A549 (cell line): ENCODE data around the gene ITFG2. TPM values are rescaled to one million over a fixed set of nuclear protein-coding genes. Genes with fewer than 3 reads are reported as not detected.

Experiments
- ATAC-seq, 2 experiments: fragments of 200-7000 bp in 1 of 2; fragments of >200 bp in 1 of 2; cut with Nextera tagmentation in 1 of 2; cut with Tn5 transposase in 1 of 2; 3 replicates each; pipeline versions ENCODE4 v1.8.0 to v1.9.1; 2018 to 2020; ENCODE audit warnings: mild to moderate bottlenecking in 1 of 2, moderate library complexity in 1 of 2
- CTCF ChIA-PET: fragments of 300-600 bp; sonication (Branson Sonifier 250); formaldehyde crosslinking; extraction: SDS; loops from one replicate; lab custom pipeline; 2021; ENCODE audit warnings: antibody characterized with exemption, inconsistent platforms; lab: Yijun Ruan, JAX
- POLR2A ChIA-PET: fragments of 350-600 bp; formaldehyde crosslinking; extraction: SDS; loops from one replicate; lab custom pipeline; 2021; ENCODE audit warnings: antibody characterized with exemption, inconsistent platforms; lab: Yijun Ruan, JAX
- DNase-seq, 2 experiments: peaks; one replicate each; pipeline versions ENCODE4 v3.0.0 to v3.0.0-alpha.2; 2011 to 2016; ENCODE audit warnings: low read depth in 1 of 2, low spot score in 1 of 2
- FAIRE-seq: peaks from 2 replicates; lab custom pipeline; 2011; peaks lifted over from hg19 to GRCh38; lab: Jason Lieb, UNC
- H3K27ac ChIP-seq, 2 experiments: fragments of >200 bp; sonication (Bioruptor Twin); formaldehyde crosslinking; 3 replicates each; pipeline ENCODE4 v1.5.1; 2016 to 2017
- H3K4me1 ChIP-seq: fragments of >200 bp; sonication (Bioruptor Twin); formaldehyde crosslinking; 3 replicates; pipeline ENCODE4 v1.6.1; 2016
- H3K4me2 ChIP-seq: fragments of >200 bp; sonication (Bioruptor Twin); formaldehyde crosslinking; 3 replicates; pipeline ENCODE4 v1.6.1; 2016
- H3K4me3 ChIP-seq: fragments of >200 bp; sonication (Bioruptor Twin); formaldehyde crosslinking; 3 replicates; pipeline ENCODE4 v1.5.1; 2016
- H3K9me3 ChIP-seq: fragments of >200 bp; sonication (Bioruptor Twin); formaldehyde crosslinking; 3 replicates; pipeline ENCODE4 v1.6.1; 2016
- CHD4 ChIP-seq: fragments of 200-600 bp; sonication (generic); IDR thresholded peaks from 2 replicates; pipeline ENCODE4 v1.6.1; 2016; ENCODE audit warnings: antibody characterized with exemption, mild to moderate bottlenecking, borderline replicate concordance
- EHMT2 ChIP-seq: fragments of 200-600 bp; sonication (generic); IDR thresholded peaks from 2 replicates; pipeline ENCODE4 v1.6.1; 2016; ENCODE audit warnings: antibody characterized with exemption, low read depth, mild to moderate bottlenecking, moderate library complexity
- FOSB ChIP-seq: fragments of 250-450 bp; sonication (Bioruptor Pico); IDR thresholded peaks from 2 replicates; pipeline ENCODE4 v1.5.0; 2020; ENCODE audit warnings: mild to moderate bottlenecking, moderate library complexity
- FOSL2 ChIP-seq, 2 experiments: fragments of 450-650 bp in 1 of 2; fragments of >200 bp in 1 of 2; sonication (Bioruptor Twin) in 1 of 2; formaldehyde crosslinking; IDR thresholded peaks; 2 replicates each; pipeline versions ENCODE4 v1.5.0 to v1.6.1; 2016 to 2020; ENCODE audit warnings: mild to moderate bottlenecking in 1 of 2, moderate library complexity in 1 of 2
- FOXS1 ChIP-seq: fragments of 250-450 bp; sonication (Bioruptor Pico); IDR thresholded peaks from 2 replicates; pipeline ENCODE4 v1.5.0; 2020; ENCODE audit warnings: mild to moderate bottlenecking, moderate library complexity
- HDAC2 ChIP-seq: fragments of 200-600 bp; sonication (generic); IDR thresholded peaks from 2 replicates; pipeline ENCODE4 v1.6.1; 2016
- HES2 ChIP-seq: fragments of >200 bp; sonication (Bioruptor Twin); formaldehyde crosslinking; IDR thresholded peaks from 2 replicates; pipeline ENCODE4 v1.6.1; 2016
- HEYL ChIP-seq: fragments of 250-450 bp; sonication (Bioruptor Pico); IDR thresholded peaks from 2 replicates; pipeline ENCODE4 v1.8.0; 2021; ENCODE audit warnings: mild to moderate bottlenecking, moderate library complexity
- JUN ChIP-seq, 2 experiments: fragments of >200 bp; sonication (Bioruptor Twin); formaldehyde crosslinking; IDR thresholded peaks; 2 replicates in 1 of 2; 3 replicates in 1 of 2; pipeline ENCODE4 v1.6.1; 2016 to 2017
- MAZ ChIP-seq: fragments of 150-350 bp; IDR thresholded peaks from 2 replicates; pipeline ENCODE4 v1.6.1; 2014; ENCODE audit warnings: antibody characterized with exemption, low read depth, low read length, borderline replicate concordance
- NFE2L2 ChIP-seq: fragments of 150-350 bp; conservative IDR thresholded peaks from 2 replicates; pipeline ENCODE4 v1.6.1; 2014; ENCODE audit warnings: low read length
- NR3C1 ChIP-seq: fragments of >200 bp; sonication (Bioruptor Twin); formaldehyde crosslinking; IDR thresholded peaks from 3 replicates; pipeline ENCODE4 v1.6.1; 2017
- RARB ChIP-seq: fragments of 250-450 bp; sonication (Bioruptor Pico); IDR thresholded peaks from 2 replicates; pipeline ENCODE4 v1.8.0; 2021; ENCODE audit warnings: mild to moderate bottlenecking, moderate library complexity
- ZFP36 ChIP-seq: fragments of 450-650 bp; IDR thresholded peaks from 2 replicates; pipeline ENCODE4 v1.6.1; 2014; ENCODE audit warnings: borderline replicate concordance; ENCODE audit not compliant: partially characterized antibody
- ZNF302 ChIP-seq: fragments of 250-450 bp; sonication (Bioruptor Pico); IDR thresholded peaks from 2 replicates; pipeline ENCODE4 v1.9.0; 2021; ENCODE audit warnings: inconsistent platforms, mild to moderate bottlenecking, moderate library complexity
- ZSCAN20 ChIP-seq: fragments of 250-450 bp; sonication (Bioruptor Pico); IDR thresholded peaks from 2 replicates; pipeline ENCODE4 v1.8.0; 2022; ENCODE audit warnings: mild to moderate bottlenecking, moderate library complexity
- WGBS: methylation state at CpG from one replicate; pipeline ENCODE4 v1.1.6; 2017; ENCODE audit errors: missing lambda C conversion rate; 5-methylcytosine and 5-hydroxymethylcytosine counted together
- polyA plus RNA-seq, 4 experiments: library from polyadenylated mRNA; depleted of rRNA in 3 of 4; stranded (reverse); fragments of >200 nt; fragmentation: RNase III in 1 of 4; extraction: RNeasy Plus Mini Kit Qiagen cat#74134 plus additional on column Dnase treatment in 1 of 4; gene quantifications; 2 replicates in 3 of 4; 3 replicates in 1 of 4; pipeline ENCODE4 v1.2.3, GENCODE V29; 2011 to 2017
- TF ChIP-seq, protein P1 (sequence below): IDR thresholded peaks from 2 replicates; pipeline ENCODE4 v1.6.1; 2012
- TF ChIP-seq, protein P2 (sequence below): IDR thresholded peaks from 2 replicates; pipeline ENCODE4 v1.6.1; 2012
- TF ChIP-seq, protein P3 (sequence below): fragments of >200 bp; sonication (Bioruptor Twin); formaldehyde crosslinking; IDR thresholded peaks from 3 replicates; pipeline ENCODE4 v1.5.1; 2016

Gene ITFG2
- polyA plus RNA-seq, 2 of the 4 experiments (the other 2 are of a cell fraction) = 17.5 to 23.7 TPM

GRCh38 chr12:2826036-2826435, 13.6 kb downstream of the ITFG2 start:
- ATAC-seq (no peak), DNase-seq (no peak), FAIRE-seq (no peak)
- ChIA-PET POLR2A (no interaction called here), CTCF (interaction anchor here (1.1 kb wide), 1 partner anchor 10 kb away, joined by 3 read pairs; no protein-coding TSS in a partner anchor)
- 88% methylated on average over 3 of the region's 3 CpGs for WGBS
- Histone ChIP-seq H3K4me2 (no peak overlapping the region), H3K27ac (no peak overlapping the region), H3K9me3 (no peaks in the 10 kb centered on the region), H3K4me1 (no peaks in the 10 kb centered on the region), H3K4me3 (no peak overlapping the region)
- TF ChIP-seq CHD4 (no peak), HDAC2 (no peak), ZSCAN20 (no peak), NFE2L2 (no peak), FOXS1 (no peak), RARB (CRISPR knock-in tag) (no peak)
- TF ChIP-seq, protein P1, sequence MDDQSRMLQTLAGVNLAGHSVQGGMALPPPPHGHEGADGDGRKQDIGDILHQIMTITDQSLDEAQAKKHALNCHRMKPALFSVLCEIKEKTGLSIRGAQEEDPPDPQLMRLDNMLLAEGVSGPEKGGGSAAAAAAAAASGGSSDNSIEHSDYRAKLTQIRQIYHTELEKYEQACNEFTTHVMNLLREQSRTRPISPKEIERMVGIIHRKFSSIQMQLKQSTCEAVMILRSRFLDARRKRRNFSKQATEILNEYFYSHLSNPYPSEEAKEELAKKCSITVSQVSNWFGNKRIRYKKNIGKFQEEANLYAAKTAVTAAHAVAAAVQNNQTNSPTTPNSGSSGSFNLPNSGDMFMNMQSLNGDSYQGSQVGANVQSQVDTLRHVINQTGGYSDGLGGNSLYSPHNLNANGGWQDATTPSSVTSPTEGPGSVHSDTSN = no peak
- TF ChIP-seq, protein P2, sequence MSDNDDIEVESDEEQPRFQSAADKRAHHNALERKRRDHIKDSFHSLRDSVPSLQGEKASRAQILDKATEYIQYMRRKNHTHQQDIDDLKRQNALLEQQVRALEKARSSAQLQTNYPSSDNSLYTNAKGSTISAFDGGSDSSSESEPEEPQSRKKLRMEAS = no peak
- TF ChIP-seq, protein P3, sequence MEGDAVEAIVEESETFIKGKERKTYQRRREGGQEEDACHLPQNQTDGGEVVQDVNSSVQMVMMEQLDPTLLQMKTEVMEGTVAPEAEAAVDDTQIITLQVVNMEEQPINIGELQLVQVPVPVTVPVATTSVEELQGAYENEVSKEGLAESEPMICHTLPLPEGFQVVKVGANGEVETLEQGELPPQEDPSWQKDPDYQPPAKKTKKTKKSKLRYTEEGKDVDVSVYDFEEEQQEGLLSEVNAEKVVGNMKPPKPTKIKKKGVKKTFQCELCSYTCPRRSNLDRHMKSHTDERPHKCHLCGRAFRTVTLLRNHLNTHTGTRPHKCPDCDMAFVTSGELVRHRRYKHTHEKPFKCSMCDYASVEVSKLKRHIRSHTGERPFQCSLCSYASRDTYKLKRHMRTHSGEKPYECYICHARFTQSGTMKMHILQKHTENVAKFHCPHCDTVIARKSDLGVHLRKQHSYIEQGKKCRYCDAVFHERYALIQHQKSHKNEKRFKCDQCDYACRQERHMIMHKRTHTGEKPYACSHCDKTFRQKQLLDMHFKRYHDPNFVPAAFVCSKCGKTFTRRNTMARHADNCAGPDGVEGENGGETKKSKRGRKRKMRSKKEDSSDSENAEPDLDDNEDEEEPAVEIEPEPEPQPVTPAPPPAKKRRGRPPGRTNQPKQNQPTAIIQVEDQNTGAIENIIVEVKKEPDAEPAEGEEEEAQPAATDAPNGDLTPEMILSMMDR = no peak

- H3K4me2 ChIP-seq = no peak overlapping the region
- no peak overlapping the region for H3K27ac ChIP-seq
- DNase-seq (no peak), ATAC-seq (no peak), FAIRE-seq (no peak)
- POLR2A ChIA-PET = no interaction called here
- 84% methylated on average over 14 of the region's 14 CpGs for WGBS
- TF ChIP-seq HEYL (CRISPR knock-in tag) = no peak
- no peaks in the 10 kb centered on the region for H3K4me1 ChIP-seq
- CTCF ChIA-PET = interaction anchor here (0.7 to 1.2 kb wide), 2 partner anchors 18 to 108 kb away, joined by 3 read pairs; no protein-coding TSS in a partner anchor
- H3K9me3 ChIP-seq = no peaks in the 10 kb centered on the region
- H3K4me3 ChIP-seq = no peak overlapping the region
Observed at GRCh38 chr12:2826721-2827515, 14.4 kb downstream of the ITFG2 start.

- no peak overlapping the region for H3K4me3 ChIP-seq
- TF ChIP-seq, protein P1 = no peak
- TF ChIP-seq HES2 (no peak), JUN (IDR thresholded peaks at IDR 0.05) (no peak), NR3C1 (no peak), FOXS1 (no peak), FOSB (CRISPR knock-in tag) (no peak), MAZ (no peak), EHMT2 (no peak), ZFP36 (no peak), FOSL2 (IDR thresholded peaks at IDR 0.05) (no peak), FOSL2 (CRISPR knock-in tag; IDR thresholded peaks at IDR 0.05) (no peak), ZNF302 (CRISPR knock-in tag) (no peak)
- TF ChIP-seq, protein P2 = no peak
- no peaks in the 10 kb centered on the region for H3K9me3 ChIP-seq
- H3K27ac ChIP-seq = no peak overlapping the region
- CTCF ChIA-PET = no interaction called here
- H3K4me2 ChIP-seq = no peak overlapping the region
- WGBS = 93% methylated on average over 6 of the region's 6 CpGs
- ATAC-seq (no peak), DNase-seq (no peak), FAIRE-seq (no peak)
- no peaks in the 10 kb centered on the region for H3K4me1 ChIP-seq
- POLR2A ChIA-PET = no interaction called here
Observed at GRCh38 chr12:2829275-2829674, 16.8 kb downstream of the ITFG2 start.
